ENCODE data around the gene CDK7. TPM values are rescaled to one million over a fixed set of nuclear protein-coding genes. Genes with fewer than 3 reads are reported as not detected.

CDK7 gene
- total and polyA plus RNA-seq, 2 donors (not counting 1 experiment from before 2014, with no cell fraction given): 12.3 to 30.6 TPM

DNA sequence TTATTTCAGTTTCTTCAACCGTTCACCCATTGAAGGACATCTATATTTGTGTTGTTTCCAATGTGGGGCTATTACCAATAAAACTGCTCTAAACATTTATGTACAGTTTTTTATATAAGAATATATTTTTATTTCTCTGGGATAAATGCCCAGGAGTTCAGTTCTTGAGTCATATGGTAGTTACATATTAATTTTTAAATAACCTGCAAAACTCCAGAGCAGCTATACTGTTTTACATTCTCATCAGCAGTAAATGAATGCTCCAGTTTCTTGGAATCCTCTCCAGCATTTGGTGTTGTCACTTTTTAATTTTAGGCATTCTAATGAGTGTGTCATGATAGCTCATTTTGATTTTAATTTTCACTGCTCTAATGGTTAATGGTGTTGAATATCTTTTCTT lies 36.2 kb downstream of the CDK7 start:
- ATAC-seq (ENCODE audit: low read depth) (no peak), DNase-seq (no peak)
- TF ChIP-seq, protein P1, sequence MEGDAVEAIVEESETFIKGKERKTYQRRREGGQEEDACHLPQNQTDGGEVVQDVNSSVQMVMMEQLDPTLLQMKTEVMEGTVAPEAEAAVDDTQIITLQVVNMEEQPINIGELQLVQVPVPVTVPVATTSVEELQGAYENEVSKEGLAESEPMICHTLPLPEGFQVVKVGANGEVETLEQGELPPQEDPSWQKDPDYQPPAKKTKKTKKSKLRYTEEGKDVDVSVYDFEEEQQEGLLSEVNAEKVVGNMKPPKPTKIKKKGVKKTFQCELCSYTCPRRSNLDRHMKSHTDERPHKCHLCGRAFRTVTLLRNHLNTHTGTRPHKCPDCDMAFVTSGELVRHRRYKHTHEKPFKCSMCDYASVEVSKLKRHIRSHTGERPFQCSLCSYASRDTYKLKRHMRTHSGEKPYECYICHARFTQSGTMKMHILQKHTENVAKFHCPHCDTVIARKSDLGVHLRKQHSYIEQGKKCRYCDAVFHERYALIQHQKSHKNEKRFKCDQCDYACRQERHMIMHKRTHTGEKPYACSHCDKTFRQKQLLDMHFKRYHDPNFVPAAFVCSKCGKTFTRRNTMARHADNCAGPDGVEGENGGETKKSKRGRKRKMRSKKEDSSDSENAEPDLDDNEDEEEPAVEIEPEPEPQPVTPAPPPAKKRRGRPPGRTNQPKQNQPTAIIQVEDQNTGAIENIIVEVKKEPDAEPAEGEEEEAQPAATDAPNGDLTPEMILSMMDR (IDR thresholded peaks at IDR 0.05): no peak
- TF ChIP-seq EZH2 (IDR thresholded peaks at IDR 0.05; ENCODE audit: borderline replicate concordance, insufficient read depth, low read depth, low read length, poor library complexity, severe bottlenecking): no peak
- Histone ChIP-seq H3K9ac (ENCODE audit: low read length) (no peak overlapping the region), H3K36me3 (replicated peaks in 1 of 2; ENCODE audit: control extremely low read depth in 1 of 2, control insufficient read depth in 1 of 2, extremely low read depth in 1 of 2, insufficient read depth in 2 of 2, low read length in 1 of 2) (peaks cover 11 to 45% of the 10 kb centered on the region in 2 experiments), H2AFZ (ENCODE audit: insufficient read depth, low read depth, low read length, poor library complexity, severe bottlenecking) (no peak overlapping the region), H3K79me2 (ENCODE audit: control insufficient read depth, insufficient read depth, low read length) (no peaks in the 10 kb centered on the region), H3K4me2 (replicated peaks; ENCODE audit: low read depth, low read length, poor library complexity, severe bottlenecking) (no peak overlapping the region), H3K27ac (ENCODE audit: low read length in 2 of 2) (no peak overlapping the region), H3K27me3 (replicated peaks in 1 of 4; ENCODE audit: control extremely low read depth in 1 of 4, control insufficient read depth in 3 of 4, insufficient read depth in 4 of 4, low read length in 3 of 4) (no peaks in the 10 kb centered on the region), H3K9me3 (ENCODE audit: control extremely low read depth in 1 of 3, control insufficient read depth in 2 of 3, insufficient read depth in 1 of 3, low read length in 2 of 3) (peaks cover 0 to 5% (median 0%) of the 10 kb centered on the region in 3 donors), H3K4me3 (ENCODE audit: control extremely low read depth in 1 of 5, extremely low read depth in 1 of 5, insufficient read depth in 1 of 5, low read depth in 2 of 5, low read length in 4 of 5) (no peak overlapping the region), H3K4me1 (ENCODE audit: control insufficient read depth in 2 of 2, insufficient read depth in 2 of 2, low read length in 2 of 2) (no peaks in the 10 kb centered on the region), H4K20me1 (ENCODE audit: control insufficient read depth, insufficient read depth, low read length, poor library complexity, severe bottlenecking) (no peaks in the 10 kb centered on the region)
- intact Hi-C loops (cut with micrococcal nuclease): no loop called here
- no peaks in the 10 kb centered on the region for H3K27me3 Mint-ChIP-seq
- no peaks in the 10 kb centered on the region for H3K9me3 Mint-ChIP-seq (ENCODE audit: insufficient read depth)
- H3K27ac Mint-ChIP-seq: no peak overlapping the region
- H3K4me3 Mint-ChIP-seq: no peak overlapping the region
- CTCF ChIA-PET: interaction anchor here (2.5 kb wide), 1 partner anchor 177 kb away, joined by 8 read pairs; the partner anchor contains the start of gene SLC30A5
- POLR2A ChIA-PET: no interaction called here
- no CpG with 5 or more reads among the region's 1 CpG for WGBS (ENCODE audit: insufficient coverage)
- H3K4me1 Mint-ChIP-seq: peaks cover 6% of the 10 kb centered on the region

DNA sequence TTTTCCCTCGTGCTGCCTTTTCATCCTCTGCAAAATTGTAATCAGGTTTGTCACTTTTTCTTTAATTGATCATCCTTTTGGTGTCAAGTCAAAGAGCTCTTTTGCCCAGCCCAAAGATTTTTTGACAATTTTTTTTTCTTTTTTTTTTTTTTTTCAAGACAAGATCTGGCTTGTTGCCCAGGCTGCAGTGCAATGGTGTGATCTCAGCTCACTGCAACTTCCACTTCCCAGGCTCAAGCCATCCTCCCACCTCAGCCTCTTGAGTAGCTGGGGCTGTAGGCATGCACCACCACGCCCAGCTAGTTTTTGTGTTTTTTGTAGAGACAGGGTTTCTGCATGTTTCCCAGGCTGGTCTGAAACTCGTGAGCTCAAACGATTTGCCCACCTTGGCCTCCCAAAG lies 36.7 kb downstream of the CDK7 start:
- no peaks in the 10 kb centered on the region for H3K79me2 ChIP-seq (ENCODE audit: control insufficient read depth, insufficient read depth, low read length)
- no peak overlapping the region for H3K9ac ChIP-seq (ENCODE audit: low read length)
- H3K36me3 ChIP-seq (replicated peaks in 1 of 2; ENCODE audit: control extremely low read depth in 1 of 2, control insufficient read depth in 1 of 2, extremely low read depth in 1 of 2, insufficient read depth in 2 of 2, low read length in 1 of 2): peaks cover 11 to 46% of the 10 kb centered on the region in 2 experiments
- H2AFZ ChIP-seq (ENCODE audit: insufficient read depth, low read depth, low read length, poor library complexity, severe bottlenecking): no peak overlapping the region
- no peak overlapping the region for H3K4me3 ChIP-seq (ENCODE audit: control extremely low read depth in 1 of 5, extremely low read depth in 1 of 5, insufficient read depth in 1 of 5, low read depth in 2 of 5, low read length in 4 of 5)
- ChIA-PET POLR2A (no interaction called here), CTCF (interaction anchor here (2.5 kb wide), 1 partner anchor 178 kb away, joined by 8 read pairs; the partner anchor contains the start of gene SLC30A5)
- peaks cover 0 to 5% (median 0%) of the 10 kb centered on the region in 3 donors for H3K9me3 ChIP-seq (ENCODE audit: control extremely low read depth in 1 of 3, control insufficient read depth in 2 of 3, insufficient read depth in 1 of 3, low read length in 2 of 3)
- intact Hi-C loops (cut with micrococcal nuclease): no loop called here
- DNase-seq (no peak), ATAC-seq (ENCODE audit: low read depth) (no peak)
- TF ChIP-seq, protein P1 (IDR thresholded peaks at IDR 0.05): no peak
- TF ChIP-seq EZH2 (IDR thresholded peaks at IDR 0.05; ENCODE audit: borderline replicate concordance, insufficient read depth, low read depth, low read length, poor library complexity, severe bottlenecking): no peak
- H3K4me1 Mint-ChIP-seq: peaks cover 6% of the 10 kb centered on the region
- no peaks in the 10 kb centered on the region for H3K27me3 Mint-ChIP-seq
- 91% methylated on average over 4 of the region's 4 CpGs for WGBS (ENCODE audit: insufficient coverage)
- no peaks in the 10 kb centered on the region for H3K4me1 ChIP-seq (ENCODE audit: control insufficient read depth in 2 of 2, insufficient read depth in 2 of 2, low read length in 2 of 2)
- H3K27ac ChIP-seq (ENCODE audit: low read length in 2 of 2): no peak overlapping the region
- no peak overlapping the region for H3K4me2 ChIP-seq (replicated peaks; ENCODE audit: low read depth, low read length, poor library complexity, severe bottlenecking)
- H3K4me3 Mint-ChIP-seq: no peak overlapping the region
- H3K27me3 ChIP-seq (replicated peaks in 1 of 4; ENCODE audit: control extremely low read depth in 1 of 4, control insufficient read depth in 3 of 4, insufficient read depth in 4 of 4, low read length in 3 of 4): no peaks in the 10 kb centered on the region
- H3K27ac Mint-ChIP-seq: no peak overlapping the region
- H4K20me1 ChIP-seq (ENCODE audit: control insufficient read depth, insufficient read depth, low read length, poor library complexity, severe bottlenecking): no peaks in the 10 kb centered on the region
- no peaks in the 10 kb centered on the region for H3K9me3 Mint-ChIP-seq (ENCODE audit: insufficient read depth)

All from B cell (primary cell).